BLaER1 treated with 17β-estradiol and CSF1 and Interleukin-3, amounts not matched to agents 10 nM and 100 nM (cell line): ENCODE results near the gene TUT4.
A peak's percentile ranks its signal among the peaks of the same experiment; 100 is the strongest.

Experiments used
- H3K27ac ChIP-seq, 11 experiments: shearing (Covaris generic); formaldehyde crosslinking; 2 replicates each; pipeline ENCODE4 v1.8.1; 2022
- H3K27me3 ChIP-seq, 11 experiments: shearing (Covaris generic); formaldehyde crosslinking; 2 replicates each; pipeline ENCODE4 v1.8.1; 2022
- H3K36me3 ChIP-seq, 11 experiments: shearing (Covaris generic); formaldehyde crosslinking; 2 replicates each; pipeline ENCODE4 v1.8.1; 2022
- H3K4me1 ChIP-seq, 10 experiments: shearing (Covaris generic); formaldehyde crosslinking; 2 replicates each; pipeline ENCODE4 v1.8.1; 2022
- H3K4me2 ChIP-seq, 11 experiments: shearing (Covaris generic); formaldehyde crosslinking; 2 replicates each; pipeline ENCODE4 v1.8.1; 2022
- H3K4me3 ChIP-seq, 10 experiments: shearing (Covaris generic); formaldehyde crosslinking; 2 replicates each; pipeline ENCODE4 v1.8.1; 2022
- H3K9ac ChIP-seq, 11 experiments: shearing (Covaris generic); formaldehyde crosslinking; 2 replicates each; pipeline ENCODE4 v1.8.1; 2022
- H3K9me3 ChIP-seq, 11 experiments: shearing (Covaris generic); formaldehyde crosslinking; replicated peaks in 1 of 11; 2 replicates each; pipeline ENCODE4 v1.8.1; 2022
- H4K20me1 ChIP-seq, 11 experiments: shearing (Covaris generic); formaldehyde crosslinking; 2 replicates each; pipeline ENCODE4 v1.8.1; 2022
- Cebpa-rat ChIP-seq, 11 experiments: shearing (Covaris generic); IDR thresholded peaks; 2 replicates each; pipeline ENCODE4 v1.8.1; 2022

The TUT4 gene

DNA sequence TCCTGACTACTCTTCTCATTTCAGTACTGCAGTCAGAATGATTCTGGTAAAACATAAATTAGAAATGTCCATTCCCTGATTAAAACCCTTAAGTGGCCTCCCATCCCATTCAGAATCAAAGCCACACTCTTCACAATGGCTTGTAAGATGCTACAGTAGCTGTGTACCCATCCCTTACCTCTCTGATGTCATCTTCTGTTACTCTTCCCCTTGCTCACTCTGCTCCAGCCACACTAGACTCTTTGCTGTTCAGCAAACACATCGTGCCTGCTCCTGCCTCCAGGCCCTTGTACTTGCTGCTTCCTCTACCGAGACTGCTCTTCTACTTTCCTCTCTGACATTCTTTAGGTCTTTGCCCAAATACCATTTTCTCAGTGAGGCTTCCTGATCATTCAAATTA is 45.0 kb upstream of the TUT4 start:
- Histone ChIP-seq H3K27me3 (no peaks in the 10 kb centered on the region), H3K4me3 (no peak overlapping the region), H3K36me3 (no peaks in the 10 kb centered on the region), H4K20me1 (no peaks in the 10 kb centered on the region), H3K27ac (no peak overlapping the region), H3K4me1 (peaks cover 9 to 24% (median 18%) of the 10 kb centered on the region in 10 experiments; a peak in 19 of 20 replicates), H3K9me3 (peaks cover 0 to 5% (median 0%) of the 10 kb centered on the region in 11 experiments; a peak in 2 of 22 replicates), H3K9ac (no peak overlapping the region), H3K4me2 (no peak overlapping the region)
- TF ChIP-seq Cebpa-rat (IDR thresholded peaks at IDR 0.05), result no peak

DNA sequence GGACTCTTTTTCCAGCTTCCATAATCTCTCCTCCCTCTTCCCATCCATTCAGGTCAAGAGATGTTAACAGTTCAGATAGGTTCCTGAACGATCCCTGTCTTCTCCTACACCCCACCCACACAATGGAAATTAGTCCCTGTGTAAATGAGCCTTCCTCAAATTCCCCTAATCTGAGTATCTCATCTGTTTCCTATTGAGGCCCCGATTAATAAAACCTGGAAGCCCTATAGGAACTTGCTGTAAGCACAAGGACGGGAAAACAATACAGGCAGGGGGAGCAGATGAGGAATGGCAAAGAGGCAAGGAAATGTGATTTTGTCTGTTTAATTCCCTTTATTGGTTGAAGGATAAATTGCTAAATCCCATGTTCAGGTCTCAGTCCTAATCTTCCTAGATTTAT is 42.2 kb upstream of the TUT4 start:
- H3K27ac ChIP-seq, result no peak overlapping the region
- H3K4me3 ChIP-seq, result no peak overlapping the region
- H3K36me3 ChIP-seq, result no peaks in the 10 kb centered on the region
- no peak overlapping the region for H3K9ac ChIP-seq
- no peak for TF ChIP-seq Cebpa-rat (IDR thresholded peaks at IDR 0.05)
- peaks cover 0 to 5% (median 0%) of the 10 kb centered on the region in 11 experiments; a peak in 2 of 22 replicates for H3K9me3 ChIP-seq
- H3K4me2 ChIP-seq, result no peak overlapping the region
- H3K27me3 ChIP-seq, result no peaks in the 10 kb centered on the region
- H4K20me1 ChIP-seq, result no peaks in the 10 kb centered on the region
- H3K4me1 ChIP-seq, result peaks cover 0 to 14% (median 6%) of the 10 kb centered on the region in 10 experiments; a peak in 8 of 20 replicates

DNA sequence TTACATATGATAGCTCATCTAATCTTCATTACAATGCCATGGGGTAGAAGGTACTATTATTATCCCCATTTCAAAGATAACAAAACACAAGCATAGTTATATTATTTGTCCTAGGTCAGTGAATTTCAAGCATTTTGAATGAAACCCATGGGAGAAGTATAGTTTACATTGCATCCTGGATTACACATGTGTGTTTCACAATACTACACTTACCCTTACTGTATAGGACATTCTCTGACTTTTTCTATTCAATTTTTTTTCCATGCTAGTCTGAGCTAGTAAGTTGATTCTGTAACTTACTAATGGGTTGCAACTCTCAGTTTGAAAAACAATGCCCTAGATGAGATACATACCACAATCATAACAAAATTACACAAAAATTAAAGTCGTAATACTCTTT is 40.6 kb upstream of the TUT4 start:
- Histone ChIP-seq H3K27ac (no peak overlapping the region), H3K9me3 (peaks cover 0 to under 1% (median 0%) of the 10 kb centered on the region in 11 experiments; a peak in 1 of 22 replicates), H3K27me3 (no peaks in the 10 kb centered on the region), H3K4me3 (no peak overlapping the region), H4K20me1 (no peaks in the 10 kb centered on the region), H3K4me2 (0 out of 22 replicates have a peak overlapping the region, but pooled peaks of 1 of the 11 experiments have one; percentile 35), H3K9ac (no peak overlapping the region), H3K36me3 (no peaks in the 10 kb centered on the region), H3K4me1 (peaks cover 5 to 15% (median 10%) of the 10 kb centered on the region in 10 experiments; a peak in 15 of 20 replicates)
- no peak for TF ChIP-seq Cebpa-rat (IDR thresholded peaks at IDR 0.05)

DNA sequence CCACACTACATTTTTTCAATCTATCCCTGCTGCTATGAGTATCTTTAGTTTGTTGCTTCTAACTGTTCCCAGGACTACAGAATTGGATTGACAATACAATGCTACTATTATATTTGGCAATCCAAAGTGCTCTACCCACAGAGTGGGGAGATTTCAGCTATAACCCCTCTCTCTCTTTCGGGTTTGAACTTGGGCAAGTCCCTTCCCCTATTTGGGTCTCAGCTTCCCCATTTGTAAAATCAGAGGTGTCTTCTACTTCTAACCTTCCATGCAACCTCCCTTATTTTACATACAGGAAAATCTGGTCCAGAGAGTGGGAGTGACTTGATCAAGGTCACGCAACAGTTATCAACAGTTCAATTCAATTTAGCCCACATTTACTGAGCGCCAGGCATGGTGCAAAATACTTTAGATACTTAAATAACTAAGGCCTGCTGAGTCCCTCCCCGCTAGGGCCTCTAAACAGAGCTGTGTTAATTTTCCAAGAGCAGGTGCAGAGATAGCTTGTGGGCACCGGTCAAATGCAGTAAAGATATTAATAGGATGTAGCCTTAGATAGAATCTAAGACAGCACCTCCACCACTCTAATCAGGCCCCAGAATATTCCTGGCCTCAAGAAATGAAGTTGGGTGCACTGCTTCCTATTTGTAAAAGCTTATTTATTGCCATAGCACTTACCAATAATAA is 39.9 kb upstream of the TUT4 start:
- TF ChIP-seq Cebpa-rat (IDR thresholded peaks at IDR 0.05), result no peak
- H3K27ac ChIP-seq, result no peak overlapping the region
- peaks cover 10 to 21% (median 13%) of the 10 kb centered on the region in 10 experiments; a peak in 16 of 20 replicates for H3K4me1 ChIP-seq
- H3K36me3 ChIP-seq, result no peaks in the 10 kb centered on the region
- peak overlapping the region in 4 of 11 experiments; percentile 16 to 35 (median 26); a peak in 5 of 22 replicates for H3K4me2 ChIP-seq
- no peaks in the 10 kb centered on the region for H3K27me3 ChIP-seq
- no peaks in the 10 kb centered on the region for H4K20me1 ChIP-seq
- H3K4me3 ChIP-seq, result no peak overlapping the region
- H3K9ac ChIP-seq, result no peak overlapping the region
- H3K9me3 ChIP-seq, result no peaks in the 10 kb centered on the region

DNA sequence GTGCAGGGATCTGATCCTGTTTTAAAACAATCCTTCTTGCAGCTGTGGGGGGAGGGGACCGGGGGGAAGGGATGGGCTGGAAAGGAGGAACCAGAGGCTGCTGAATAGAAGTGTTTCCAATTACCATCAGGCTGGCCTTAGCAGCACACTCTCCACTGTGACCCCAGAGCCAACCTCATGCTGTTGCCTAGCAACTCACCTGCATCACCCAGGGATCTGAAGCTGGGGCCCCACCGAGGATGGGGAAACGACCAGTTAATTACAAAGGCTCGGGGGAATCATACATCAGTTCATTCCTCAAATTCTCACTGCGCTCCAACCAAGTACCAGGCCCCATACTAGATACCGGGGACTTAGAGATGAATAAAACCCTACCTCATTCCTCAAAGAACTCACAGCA is 37.4 kb upstream of the TUT4 start:
- no peak overlapping the region for H3K4me3 ChIP-seq
- peaks cover 17 to 40% (median 30%) of the 10 kb centered on the region in 10 experiments for H3K4me1 ChIP-seq
- H3K4me2 ChIP-seq, result no peak overlapping the region
- no peak overlapping the region for H3K27ac ChIP-seq
- no peaks in the 10 kb centered on the region for H3K27me3 ChIP-seq
- no peak for TF ChIP-seq Cebpa-rat (IDR thresholded peaks at IDR 0.05)
- H3K36me3 ChIP-seq, result no peaks in the 10 kb centered on the region
- H3K9ac ChIP-seq, result no peak overlapping the region
- H3K9me3 ChIP-seq, result no peaks in the 10 kb centered on the region
- H4K20me1 ChIP-seq, result no peaks in the 10 kb centered on the region

DNA sequence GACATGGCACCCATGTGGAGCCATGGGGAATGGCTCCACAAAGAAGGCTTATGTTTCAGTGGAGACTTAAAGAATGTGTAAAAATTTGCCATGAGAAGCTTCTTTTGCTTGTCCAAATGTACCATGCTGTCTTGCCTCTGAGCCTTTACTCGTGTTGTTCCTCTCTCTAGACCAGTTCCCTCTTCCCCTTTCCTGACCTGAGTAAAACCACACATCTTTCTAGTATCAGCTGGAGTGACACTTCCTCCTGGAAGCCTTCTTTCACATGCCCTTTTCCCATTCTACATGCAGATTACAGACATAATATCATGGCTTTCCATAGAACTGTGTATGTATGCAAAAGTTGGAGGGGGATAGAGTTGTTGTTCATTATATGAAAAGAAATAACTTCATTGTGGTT is 35.6 kb upstream of the TUT4 start:
- Histone ChIP-seq H3K36me3 (no peaks in the 10 kb centered on the region), H4K20me1 (no peaks in the 10 kb centered on the region)
- no peak for TF ChIP-seq Cebpa-rat (IDR thresholded peaks at IDR 0.05)

DNA sequence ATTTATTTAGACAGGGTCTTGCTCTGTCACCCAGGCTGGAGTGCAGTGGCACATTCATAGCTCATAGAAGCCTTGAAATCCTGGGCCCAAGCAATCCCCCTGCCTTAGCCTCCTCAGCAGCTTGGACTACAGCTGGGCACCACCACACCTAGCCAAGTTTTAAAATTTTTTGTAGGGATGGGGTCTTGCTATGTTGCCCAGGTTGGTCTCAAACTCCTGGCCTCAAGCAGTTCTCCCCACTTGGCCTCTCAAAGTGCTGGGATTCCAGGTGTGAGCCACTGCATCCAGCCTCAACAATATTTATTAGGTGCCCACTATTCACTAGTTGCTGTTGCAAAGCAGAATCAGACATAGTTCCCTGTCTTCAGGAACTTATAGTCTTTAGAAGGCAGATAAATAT is 35.1 kb upstream of the TUT4 start:
- no peak for TF ChIP-seq Cebpa-rat (IDR thresholded peaks at IDR 0.05)
- Histone ChIP-seq H3K27me3 (no peaks in the 10 kb centered on the region), H3K27ac (no peak overlapping the region), H3K4me1 (peaks cover 17 to 34% (median 26%) of the 10 kb centered on the region in 10 experiments), H3K4me2 (peak overlapping the region in 7 of 11 experiments; percentile 20 to 60 (median 37); a peak in 12 of 22 replicates), H4K20me1 (no peaks in the 10 kb centered on the region), H3K9me3 (no peaks in the 10 kb centered on the region), H3K4me3 (no peak overlapping the region), H3K36me3 (no peaks in the 10 kb centered on the region), H3K9ac (no peak overlapping the region)

More for the DNA sequence above, 35.6 kb upstream of the TUT4 start:
- Histone ChIP-seq H3K4me3 (no peak overlapping the region), H3K4me2 (peak overlapping the region in 7 of 11 experiments; percentile 20 to 60 (median 37); a peak in 12 of 22 replicates), H3K9ac (no peak overlapping the region), H3K9me3 (no peaks in the 10 kb centered on the region), H3K27me3 (no peaks in the 10 kb centered on the region), H3K4me1 (peaks cover 17 to 37% (median 29%) of the 10 kb centered on the region in 10 experiments), H3K27ac (no peak overlapping the region)

DNA sequence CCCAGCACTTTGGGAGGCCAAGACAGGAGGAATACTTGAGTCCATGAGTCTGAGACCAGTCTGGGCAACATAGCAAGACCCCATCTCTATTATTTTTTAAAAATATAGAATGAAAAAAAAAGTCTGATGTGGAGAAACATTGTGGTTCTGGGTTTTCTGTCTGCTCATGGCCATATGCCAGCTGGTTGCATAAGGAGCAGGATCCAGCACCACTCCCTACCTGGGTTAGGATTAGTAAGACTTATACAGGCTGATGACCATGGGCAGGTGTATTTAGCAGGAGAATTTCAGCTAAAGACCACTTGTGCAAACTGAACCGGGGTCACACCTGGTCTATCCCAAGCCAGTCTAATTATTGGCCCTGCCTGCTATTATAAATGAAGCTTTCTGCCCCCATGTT is 32.6 kb upstream of the TUT4 start:
- Histone ChIP-seq H3K9ac (no peak overlapping the region), H3K4me3 (no peak overlapping the region), H3K9me3 (no peaks in the 10 kb centered on the region), H3K27me3 (no peaks in the 10 kb centered on the region), H3K4me1 (peaks cover 13 to 31% (median 22%) of the 10 kb centered on the region in 10 experiments), H3K27ac (no peak overlapping the region), H4K20me1 (no peaks in the 10 kb centered on the region), H3K4me2 (peak overlapping the region in 7 of 11 experiments; percentile 24 to 62 (median 44); a peak in 8 of 22 replicates), H3K36me3 (no peaks in the 10 kb centered on the region)
- no peak for TF ChIP-seq Cebpa-rat (IDR thresholded peaks at IDR 0.05)

DNA sequence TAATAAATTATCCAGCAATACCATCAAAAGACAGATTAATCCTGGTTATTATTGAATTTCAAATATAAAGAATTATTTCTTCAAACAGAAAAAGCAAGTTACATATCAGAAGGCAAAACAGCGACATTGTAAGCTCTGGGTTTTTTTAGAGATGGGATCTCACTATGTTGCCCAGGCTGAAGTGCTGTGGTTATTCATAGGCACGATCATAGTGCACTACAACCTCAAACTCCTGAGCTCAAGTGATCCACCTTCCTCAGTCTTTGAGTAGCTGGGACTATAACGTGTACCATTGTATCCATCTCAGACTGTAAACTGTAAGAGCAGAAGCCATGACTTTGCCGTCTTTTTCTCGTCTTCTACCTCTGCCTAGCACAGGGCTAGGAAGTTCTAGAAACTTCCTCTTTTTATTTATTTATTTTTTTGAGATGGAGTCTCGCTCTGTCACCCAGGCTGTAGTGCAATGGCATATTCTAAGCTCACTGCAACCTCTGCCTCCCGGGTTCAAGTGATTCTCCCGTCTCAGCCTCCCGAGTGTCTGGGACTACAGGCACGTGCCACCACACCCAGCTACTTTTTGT is 29.3 kb upstream of the TUT4 start:
- Histone ChIP-seq H3K9me3 (peaks cover 0 to 6% (median 0%) of the 10 kb centered on the region in 11 experiments; a peak in 1 of 22 replicates), H3K36me3 (no peaks in the 10 kb centered on the region), H3K4me3 (no peak overlapping the region), H3K9ac (no peak overlapping the region), H3K27ac (no peak overlapping the region), H4K20me1 (no peaks in the 10 kb centered on the region), H3K4me2 (no peak overlapping the region), H3K27me3 (no peaks in the 10 kb centered on the region), H3K4me1 (peaks cover 0 to 22% (median 14%) of the 10 kb centered on the region in 10 experiments; a peak in 17 of 20 replicates)
- TF ChIP-seq Cebpa-rat (IDR thresholded peaks at IDR 0.05), result no peak
